ENCODE measurements around the gene NR1D2.

NR1D2 gene

GRCh38 chr3:23959135-23959900 lies 14.2 kb downstream of the NR1D2 start:
- Histone ChIP-seq H3K9me3 (ENCODE audit: control extremely low read depth in 1 of 5, control insufficient read depth in 4 of 5, insufficient read depth in 2 of 5, low read depth in 1 of 5, low read length in 4 of 5) (no peaks in the 10 kb centered on the region), H3K27ac (ENCODE audit: insufficient read depth in 1 of 2, low read depth in 1 of 2, low read length in 2 of 2, poor library complexity in 1 of 2, severe bottlenecking in 2 of 2) (no peak overlapping the region), H3K4me3 (ENCODE audit: control insufficient read depth in 1 of 7, extremely low read depth in 1 of 7, insufficient read depth in 4 of 7, low read depth in 2 of 7, low read length in 6 of 7) (no peak overlapping the region), H3K4me1 (ENCODE audit: control extremely low read depth in 1 of 4, control insufficient read depth in 4 of 4, insufficient read depth in 4 of 4, low read length in 3 of 4) (no peaks in the 10 kb centered on the region), H3K27me3 (replicated peaks in 2 of 5; ENCODE audit: control insufficient read depth in 4 of 5, insufficient read depth in 5 of 5, low read length in 4 of 5) (no peaks in the 10 kb centered on the region), H3K36me3 (ENCODE audit: control insufficient read depth in 4 of 4, insufficient read depth in 4 of 4, low read length in 3 of 4) (peaks cover 7 to 28% (median 18%) of the 10 kb centered on the region in 4 experiments)
- WGBS (ENCODE audit: insufficient coverage) = 100% methylated on average over 3 of the region's 7 CpGs
- CTCF ChIA-PET = interaction anchor here (0.9 kb wide), 1 partner anchor 9 kb away, joined by 5 read pairs; no protein-coding TSS in a partner anchor
- no peak for DNase-seq
- POLR2A ChIA-PET = no interaction called here

- Histone ChIP-seq H3K4me3 (ENCODE audit: control insufficient read depth in 1 of 7, extremely low read depth in 1 of 7, insufficient read depth in 4 of 7, low read depth in 2 of 7, low read length in 6 of 7) (no peak overlapping the region), H3K36me3 (ENCODE audit: control insufficient read depth in 4 of 4, insufficient read depth in 4 of 4, low read length in 3 of 4) (peaks cover 3 to 30% (median 18%) of the 10 kb centered on the region in 4 experiments), H3K4me1 (ENCODE audit: control extremely low read depth in 1 of 4, control insufficient read depth in 4 of 4, insufficient read depth in 4 of 4, low read length in 3 of 4) (no peaks in the 10 kb centered on the region), H3K27me3 (replicated peaks in 2 of 5; ENCODE audit: control insufficient read depth in 4 of 5, insufficient read depth in 5 of 5, low read length in 4 of 5) (no peaks in the 10 kb centered on the region), H3K27ac (ENCODE audit: insufficient read depth in 1 of 2, low read depth in 1 of 2, low read length in 2 of 2, poor library complexity in 1 of 2, severe bottlenecking in 2 of 2) (no peak overlapping the region), H3K9me3 (ENCODE audit: control extremely low read depth in 1 of 5, control insufficient read depth in 4 of 5, insufficient read depth in 2 of 5, low read depth in 1 of 5, low read length in 4 of 5) (no peaks in the 10 kb centered on the region)
- 100% methylated on average over 1 of the region's 1 CpG for WGBS (ENCODE audit: insufficient coverage)
- DNase-seq = no peak
- ChIA-PET CTCF (interaction anchor here (1.6 to 1.7 kb wide), 2 partner anchors 10 to 28 kb away, joined by 4 read pairs; no protein-coding TSS in a partner anchor), POLR2A (no interaction called here)
These were observed 15.6 kb downstream of the NR1D2 start for GRCh38 chr3:23960649-23961048.

DNA sequence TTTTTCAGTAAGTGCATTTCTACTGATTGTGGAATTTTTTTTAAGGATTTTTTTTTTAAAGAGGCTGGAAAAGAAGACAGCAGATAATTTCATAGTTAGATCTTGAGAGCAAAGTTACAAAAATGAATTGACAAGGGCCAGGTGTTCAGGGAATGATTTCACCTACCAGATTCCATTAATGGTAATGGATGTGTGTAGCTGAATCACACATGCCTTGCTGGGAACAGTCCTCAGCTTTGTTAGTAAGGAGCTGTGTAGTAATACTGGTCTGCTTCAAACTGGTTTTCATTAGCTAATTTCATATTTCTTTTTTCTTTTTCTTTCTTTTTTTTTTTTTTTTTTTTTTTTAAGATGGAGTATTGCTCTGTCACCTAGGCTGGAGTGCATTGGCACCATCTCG lies 16.0 kb downstream of the NR1D2 start:
- POLR2A ChIA-PET = no interaction called here
- CTCF ChIA-PET = interaction anchor here (1.2 to 1.7 kb wide), 4 partner anchors 8 to 28 kb away, joined by 3 to 6 read pairs (median 4); no protein-coding TSS in a partner anchor
- 100% methylated on average over 1 of the region's 1 CpG for WGBS (ENCODE audit: insufficient coverage)
- Histone ChIP-seq H3K27me3 (replicated peaks in 2 of 5; ENCODE audit: control insufficient read depth in 4 of 5, insufficient read depth in 5 of 5, low read length in 4 of 5) (no peaks in the 10 kb centered on the region), H3K36me3 (ENCODE audit: control insufficient read depth in 4 of 4, insufficient read depth in 4 of 4, low read length in 3 of 4) (peaks cover 5 to 31% (median 18%) of the 10 kb centered on the region in 4 experiments), H3K27ac (ENCODE audit: insufficient read depth in 1 of 2, low read depth in 1 of 2, low read length in 2 of 2, poor library complexity in 1 of 2, severe bottlenecking in 2 of 2) (no peak overlapping the region), H3K4me1 (ENCODE audit: control extremely low read depth in 1 of 4, control insufficient read depth in 4 of 4, insufficient read depth in 4 of 4, low read length in 3 of 4) (no peaks in the 10 kb centered on the region), H3K4me3 (ENCODE audit: control insufficient read depth in 1 of 7, extremely low read depth in 1 of 7, insufficient read depth in 4 of 7, low read depth in 2 of 7, low read length in 6 of 7) (no peak overlapping the region), H3K9me3 (ENCODE audit: control extremely low read depth in 1 of 5, control insufficient read depth in 4 of 5, insufficient read depth in 2 of 5, low read depth in 1 of 5, low read length in 4 of 5) (no peaks in the 10 kb centered on the region)
- DNase-seq = no peak

DNA sequence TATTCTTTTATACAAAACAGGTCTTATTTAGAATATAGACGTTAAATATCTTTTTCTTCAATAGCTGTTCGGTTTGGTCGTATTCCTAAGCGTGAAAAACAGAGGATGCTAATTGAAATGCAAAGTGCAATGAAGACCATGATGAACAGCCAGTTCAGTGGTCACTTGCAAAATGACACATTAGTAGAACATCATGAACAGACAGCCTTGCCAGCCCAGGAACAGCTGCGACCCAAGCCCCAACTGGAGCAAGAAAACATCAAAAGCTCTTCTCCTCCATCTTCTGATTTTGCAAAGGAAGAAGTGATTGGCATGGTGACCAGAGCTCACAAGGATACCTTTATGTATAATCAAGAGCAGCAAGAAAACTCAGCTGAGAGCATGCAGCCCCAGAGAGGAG lies 16.8 kb downstream of the NR1D2 start:
- ChIA-PET POLR2A (no interaction called here), CTCF (interaction anchor here (1.2 to 1.7 kb wide), 4 partner anchors 9 to 27 kb away, joined by 3 to 6 read pairs (median 4); no protein-coding TSS in a partner anchor)
- Histone ChIP-seq H3K4me1 (ENCODE audit: control extremely low read depth in 1 of 4, control insufficient read depth in 4 of 4, insufficient read depth in 4 of 4, low read length in 3 of 4) (no peaks in the 10 kb centered on the region), H3K4me3 (ENCODE audit: control insufficient read depth in 1 of 7, extremely low read depth in 1 of 7, insufficient read depth in 4 of 7, low read depth in 2 of 7, low read length in 6 of 7) (no peak overlapping the region), H3K36me3 (ENCODE audit: control insufficient read depth in 4 of 4, insufficient read depth in 4 of 4, low read length in 3 of 4) (peaks cover 4 to 27% (median 17%) of the 10 kb centered on the region in 4 experiments), H3K27me3 (replicated peaks in 2 of 5; ENCODE audit: control insufficient read depth in 4 of 5, insufficient read depth in 5 of 5, low read length in 4 of 5) (no peaks in the 10 kb centered on the region), H3K9me3 (ENCODE audit: control extremely low read depth in 1 of 5, control insufficient read depth in 4 of 5, insufficient read depth in 2 of 5, low read depth in 1 of 5, low read length in 4 of 5) (no peaks in the 10 kb centered on the region), H3K27ac (ENCODE audit: insufficient read depth in 1 of 2, low read depth in 1 of 2, low read length in 2 of 2, poor library complexity in 1 of 2, severe bottlenecking in 2 of 2) (no peak overlapping the region)
- 100% methylated on average over 3 of the region's 5 CpGs for WGBS (ENCODE audit: insufficient coverage)
- no peak for DNase-seq

DNA sequence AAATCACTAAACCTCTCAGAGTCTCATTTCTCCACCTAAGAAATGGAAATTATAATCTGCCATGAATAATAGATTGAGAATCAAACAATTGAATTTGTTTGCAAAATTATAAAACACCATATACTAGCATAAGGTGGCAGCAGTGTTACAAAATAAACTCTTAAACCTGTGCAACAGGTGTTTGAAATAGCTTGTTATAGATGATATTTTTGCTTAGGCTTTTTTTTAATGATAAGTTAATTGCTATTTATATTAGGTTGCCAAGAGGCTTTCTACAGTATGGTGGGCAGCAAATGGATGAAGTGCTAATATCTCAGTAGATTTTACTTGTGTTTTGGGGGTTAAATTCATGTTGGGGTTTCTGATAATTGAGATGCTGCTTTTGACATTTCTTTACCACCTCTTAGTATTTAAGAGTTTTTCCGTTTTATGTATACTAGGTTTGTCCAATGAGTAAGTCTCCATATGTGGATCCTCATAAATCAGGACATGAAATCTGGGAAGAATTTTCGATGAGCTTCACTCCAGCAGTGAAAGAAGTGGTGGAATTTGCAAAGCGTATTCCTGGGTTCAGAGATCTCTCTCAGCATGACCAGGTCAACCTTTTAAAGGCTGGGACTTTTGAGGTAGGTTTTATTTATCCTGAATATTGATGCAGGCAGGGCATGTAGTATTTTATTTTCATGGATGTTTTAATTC lies 19.6 kb downstream of the NR1D2 start:
- POLR2A ChIA-PET = interaction anchor here (0.6 kb wide), 1 partner anchor 161 kb away, joined by 3 read pairs; no protein-coding TSS in a partner anchor
- CTCF ChIA-PET = interaction anchor here (1.0 kb wide), 1 partner anchor 14 kb away, joined by 3 read pairs; no protein-coding TSS in a partner anchor
- no peak overlapping the region for H3K4me3 ChIP-seq (ENCODE audit: control insufficient read depth in 1 of 7, extremely low read depth in 1 of 7, insufficient read depth in 4 of 7, low read depth in 2 of 7, low read length in 6 of 7)
- WGBS (ENCODE audit: insufficient coverage) = 94% methylated on average over 2 of the region's 3 CpGs
- H3K4me1 ChIP-seq (ENCODE audit: control extremely low read depth in 1 of 4, control insufficient read depth in 4 of 4, insufficient read depth in 4 of 4, low read length in 3 of 4) = no peaks in the 10 kb centered on the region
- no peaks in the 10 kb centered on the region for H3K9me3 ChIP-seq (ENCODE audit: control extremely low read depth in 1 of 5, control insufficient read depth in 4 of 5, insufficient read depth in 2 of 5, low read depth in 1 of 5, low read length in 4 of 5)
- H3K27ac ChIP-seq (ENCODE audit: insufficient read depth in 1 of 2, low read depth in 1 of 2, low read length in 2 of 2, poor library complexity in 1 of 2, severe bottlenecking in 2 of 2) = no peak overlapping the region
- H3K27me3 ChIP-seq (replicated peaks in 2 of 5; ENCODE audit: control insufficient read depth in 4 of 5, insufficient read depth in 5 of 5, low read length in 4 of 5) = no peaks in the 10 kb centered on the region
- H3K36me3 ChIP-seq (ENCODE audit: control insufficient read depth in 4 of 4, insufficient read depth in 4 of 4, low read length in 3 of 4) = peaks cover 8 to 32% (median 17%) of the 10 kb centered on the region in 4 experiments
- no peak for DNase-seq

- ChIA-PET POLR2A (no interaction called here), CTCF (interaction anchor here (1.5 to 5.4 kb wide), 2 partner anchors 14 to 75 kb away, joined by 3 to 20 read pairs; no protein-coding TSS in a partner anchor)
- H3K4me3 ChIP-seq (ENCODE audit: control insufficient read depth in 1 of 7, extremely low read depth in 1 of 7, insufficient read depth in 4 of 7, low read depth in 2 of 7, low read length in 6 of 7) = no peak overlapping the region
- WGBS (ENCODE audit: insufficient coverage) = no CpG with 5 or more reads among the region's 1 CpG
- no peaks in the 10 kb centered on the region for H3K4me1 ChIP-seq (ENCODE audit: control extremely low read depth in 1 of 4, control insufficient read depth in 4 of 4, insufficient read depth in 4 of 4, low read length in 3 of 4)
- peaks cover 8 to 27% (median 14%) of the 10 kb centered on the region in 4 experiments for H3K36me3 ChIP-seq (ENCODE audit: control insufficient read depth in 4 of 4, insufficient read depth in 4 of 4, low read length in 3 of 4)
- H3K27me3 ChIP-seq (replicated peaks in 2 of 5; ENCODE audit: control insufficient read depth in 4 of 5, insufficient read depth in 5 of 5, low read length in 4 of 5) = no peaks in the 10 kb centered on the region
- DNase-seq = no peak
- H3K27ac ChIP-seq (ENCODE audit: insufficient read depth in 1 of 2, low read depth in 1 of 2, low read length in 2 of 2, poor library complexity in 1 of 2, severe bottlenecking in 2 of 2) = no peak overlapping the region
- no peaks in the 10 kb centered on the region for H3K9me3 ChIP-seq (ENCODE audit: control extremely low read depth in 1 of 5, control insufficient read depth in 4 of 5, insufficient read depth in 2 of 5, low read depth in 1 of 5, low read length in 4 of 5)
These were observed 21.2 kb downstream of the NR1D2 start for GRCh38 chr3:23966328-23966727.

All from common myeloid progenitor, CD34-positive (primary cell).